NCI-H526 (cell line): ENCODE data around the gene FBXW8.
A peak's percentile ranks its signal among the peaks of the same experiment; 100 is the strongest.

Experiments
- DNase-seq, 2 experiments: peaks; one replicate each; lab custom pipeline; 2025; lab: John Stamatoyannopoulos, UW

FBXW8 gene

DNA sequence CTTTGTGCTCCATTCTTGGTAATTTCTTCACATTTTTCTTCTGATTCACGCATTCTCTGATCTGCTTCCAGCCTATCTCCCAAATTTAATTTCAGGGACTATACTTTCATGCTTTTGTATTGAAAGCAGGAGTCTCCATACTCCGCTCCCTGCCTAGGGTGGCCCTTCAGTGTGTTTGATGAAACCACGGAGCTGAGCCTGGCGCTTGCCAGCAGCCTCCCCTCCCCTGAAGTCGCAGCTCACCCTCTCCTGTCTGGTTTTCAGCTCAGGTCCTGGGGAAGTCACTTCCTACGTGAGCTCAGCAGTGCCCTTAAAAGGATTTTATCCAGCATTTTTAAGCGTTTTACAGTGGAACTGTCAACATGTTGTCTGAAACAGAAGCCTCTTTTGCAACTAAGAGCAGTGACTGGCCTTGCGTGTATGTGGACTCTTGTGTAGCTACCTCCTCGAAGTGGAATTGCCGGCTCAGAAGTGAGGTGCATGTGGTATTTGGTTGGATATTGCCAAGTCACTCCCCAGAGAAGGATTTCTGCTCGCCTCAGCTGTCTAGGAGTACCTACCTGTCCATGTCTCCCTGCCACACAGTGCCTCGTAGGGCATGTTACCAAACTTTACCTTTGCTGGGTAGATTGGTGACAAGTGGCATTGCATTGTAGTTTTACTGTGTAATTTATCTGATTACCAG is 109.9 kb downstream of the FBXW8 start:
- no peak for DNase-seq

DNA sequence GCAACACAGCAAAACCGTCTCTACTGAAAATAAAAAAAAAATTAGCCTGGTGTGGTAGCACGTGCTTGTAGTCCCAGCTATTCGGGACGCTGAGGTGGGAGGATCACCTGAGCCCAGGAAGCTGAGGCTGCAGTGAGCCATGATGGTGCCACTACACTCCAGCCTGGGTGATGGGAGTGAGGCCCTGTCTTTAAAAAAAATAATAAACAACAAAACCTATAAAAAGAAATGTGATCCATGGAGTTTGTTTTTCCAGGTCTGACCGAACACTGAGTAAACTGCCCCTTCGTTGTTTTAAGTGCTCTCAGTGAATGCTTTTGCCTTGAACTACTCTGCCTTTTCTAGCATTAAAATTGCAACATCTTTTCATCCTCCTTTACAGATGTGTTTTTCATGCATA is 111.7 kb downstream of the FBXW8 start:
- DNase-seq = no peak

DNA sequence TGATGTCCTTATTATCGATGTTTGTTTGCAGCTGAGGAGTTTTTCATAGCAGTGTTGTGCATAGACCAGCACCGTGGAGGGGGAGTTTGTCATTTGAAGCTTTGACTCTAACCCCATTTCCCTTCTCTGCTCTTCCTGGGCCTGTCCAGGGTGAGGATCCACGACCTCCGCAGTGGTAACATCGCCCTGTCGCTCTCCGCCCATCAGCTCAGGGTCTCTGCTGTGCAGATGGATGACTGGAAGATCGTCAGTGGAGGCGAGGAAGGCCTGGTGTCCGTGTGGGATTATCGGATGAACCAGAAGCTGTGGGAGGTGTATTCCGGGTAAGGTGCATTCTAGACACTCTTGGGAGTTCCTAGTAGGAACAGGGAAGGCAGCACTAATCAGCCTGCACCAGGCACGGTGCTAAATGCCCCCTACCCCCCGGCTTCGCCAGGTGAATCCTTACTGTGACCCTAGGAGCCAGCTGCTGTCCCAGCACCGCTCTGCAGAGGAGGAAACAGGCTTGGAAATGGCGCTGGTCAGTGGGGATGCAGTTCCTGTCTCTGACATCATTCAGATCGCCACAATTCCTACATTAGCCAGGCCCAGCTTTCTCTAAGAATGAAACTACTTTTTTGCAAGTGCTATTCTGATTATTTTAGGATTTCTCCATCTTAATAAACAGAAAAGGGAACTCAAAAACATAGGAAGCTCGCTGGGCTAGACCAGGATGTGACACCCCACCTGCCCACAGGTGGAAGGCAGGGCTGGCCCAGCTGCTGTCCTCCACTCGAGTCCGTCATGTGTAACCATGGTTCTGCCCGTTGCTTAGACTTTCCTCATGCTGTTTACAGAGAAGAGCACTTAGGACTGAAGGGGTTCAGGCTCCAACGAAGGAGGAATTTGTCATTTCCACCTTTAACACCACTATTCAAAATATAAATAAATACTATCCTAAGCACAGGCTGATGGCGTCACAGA is 113.5 kb downstream of the FBXW8 start:
- DNase-seq = no peak

DNA sequence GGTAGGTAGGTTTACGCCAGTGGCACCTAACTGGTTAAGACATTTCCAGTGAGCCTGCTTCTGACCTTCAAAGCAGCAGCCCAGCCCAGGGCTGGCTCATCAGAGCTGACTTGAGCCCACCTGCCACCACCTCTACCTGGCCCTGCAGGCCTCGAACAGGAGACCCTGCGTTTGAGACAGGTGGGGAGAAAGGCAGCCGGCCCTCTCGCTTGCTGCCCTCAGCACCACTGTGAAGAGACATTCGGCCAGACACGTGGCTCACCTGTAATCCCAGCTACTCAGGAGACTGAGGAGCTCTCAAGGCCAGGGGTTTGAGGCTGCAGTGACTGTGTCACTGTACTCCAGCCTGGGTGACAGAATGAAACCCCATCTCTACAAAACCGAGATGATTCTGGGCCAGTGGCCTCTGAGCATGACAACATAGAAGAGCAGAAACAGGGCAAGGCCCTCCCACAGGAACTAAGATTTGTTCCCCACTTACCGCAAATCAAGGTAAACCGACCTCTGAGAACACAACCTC is 114.3 kb downstream of the FBXW8 start:
- DNase-seq = no peak

DNA sequence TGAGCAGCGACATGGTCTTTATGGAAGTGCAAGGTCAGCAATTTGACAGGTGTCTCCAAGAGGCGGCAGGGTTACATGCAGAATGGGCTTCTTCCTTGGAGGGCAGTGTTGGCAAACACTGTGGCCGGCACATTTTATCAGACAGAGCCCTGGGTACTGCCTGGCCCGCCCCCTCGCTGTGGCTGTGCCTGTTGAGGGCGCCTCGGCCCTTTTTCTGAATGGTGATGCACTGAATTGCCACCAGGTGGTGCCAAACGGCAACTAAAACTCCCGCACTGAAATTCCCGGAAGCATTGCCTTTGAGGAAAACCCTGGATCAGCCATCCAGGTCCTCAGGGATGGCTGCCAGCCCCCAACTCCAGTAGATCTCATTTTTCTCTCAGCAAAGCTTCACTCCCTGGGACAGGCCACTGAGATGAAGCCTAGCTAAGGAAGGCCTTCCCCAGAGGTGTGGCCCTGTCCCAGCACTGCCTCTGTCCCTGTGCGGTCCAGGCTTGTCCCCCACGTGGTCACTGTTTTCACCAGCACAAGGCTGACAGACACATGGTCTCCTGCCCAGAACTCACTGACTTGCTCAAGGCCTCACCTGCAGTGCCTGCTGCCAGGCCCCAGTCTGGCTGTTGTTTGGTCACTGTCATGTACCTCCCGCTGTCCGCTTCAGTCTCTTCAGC is 114.9 kb downstream of the FBXW8 start:
- DNase-seq = peak; percentile 52 to 75

DNA sequence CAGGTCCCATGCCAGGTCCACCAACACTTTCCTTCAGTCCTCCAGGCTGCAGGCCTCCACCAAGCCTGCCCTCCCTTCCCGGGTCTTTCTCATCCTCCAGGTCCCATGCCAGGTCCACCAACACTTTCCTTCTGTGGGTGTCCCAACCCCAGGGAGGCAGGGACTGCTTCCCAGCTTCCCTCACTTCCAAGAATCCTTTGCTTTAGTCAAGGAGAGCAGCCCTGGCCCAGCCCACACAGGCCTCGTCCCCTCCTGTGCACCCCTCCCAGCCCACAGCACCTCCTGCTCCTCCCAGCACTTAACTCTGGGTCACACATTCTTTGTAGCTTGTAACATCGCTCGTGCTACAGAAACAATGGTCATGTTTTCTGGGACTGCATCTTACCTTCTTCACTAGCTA is 115.6 kb downstream of the FBXW8 start:
- no peak for DNase-seq

DNA sequence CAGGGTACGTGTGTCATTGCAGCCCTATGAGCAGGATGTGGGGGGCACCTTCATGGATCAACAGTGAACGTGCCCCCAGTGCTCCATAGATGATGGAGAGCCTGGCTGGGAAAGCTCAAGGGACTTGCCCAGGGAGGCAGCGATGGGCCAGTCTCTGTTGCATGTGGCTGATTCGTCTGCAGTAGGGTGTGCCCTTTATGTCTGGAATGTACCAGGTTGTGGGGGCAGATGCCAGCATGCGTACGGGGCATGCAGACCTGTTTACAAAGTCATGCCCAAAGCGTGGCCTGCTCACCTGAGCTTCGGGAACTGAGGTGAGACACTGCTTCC is 116.1 kb downstream of the FBXW8 start:
- DNase-seq = no peak

DNA sequence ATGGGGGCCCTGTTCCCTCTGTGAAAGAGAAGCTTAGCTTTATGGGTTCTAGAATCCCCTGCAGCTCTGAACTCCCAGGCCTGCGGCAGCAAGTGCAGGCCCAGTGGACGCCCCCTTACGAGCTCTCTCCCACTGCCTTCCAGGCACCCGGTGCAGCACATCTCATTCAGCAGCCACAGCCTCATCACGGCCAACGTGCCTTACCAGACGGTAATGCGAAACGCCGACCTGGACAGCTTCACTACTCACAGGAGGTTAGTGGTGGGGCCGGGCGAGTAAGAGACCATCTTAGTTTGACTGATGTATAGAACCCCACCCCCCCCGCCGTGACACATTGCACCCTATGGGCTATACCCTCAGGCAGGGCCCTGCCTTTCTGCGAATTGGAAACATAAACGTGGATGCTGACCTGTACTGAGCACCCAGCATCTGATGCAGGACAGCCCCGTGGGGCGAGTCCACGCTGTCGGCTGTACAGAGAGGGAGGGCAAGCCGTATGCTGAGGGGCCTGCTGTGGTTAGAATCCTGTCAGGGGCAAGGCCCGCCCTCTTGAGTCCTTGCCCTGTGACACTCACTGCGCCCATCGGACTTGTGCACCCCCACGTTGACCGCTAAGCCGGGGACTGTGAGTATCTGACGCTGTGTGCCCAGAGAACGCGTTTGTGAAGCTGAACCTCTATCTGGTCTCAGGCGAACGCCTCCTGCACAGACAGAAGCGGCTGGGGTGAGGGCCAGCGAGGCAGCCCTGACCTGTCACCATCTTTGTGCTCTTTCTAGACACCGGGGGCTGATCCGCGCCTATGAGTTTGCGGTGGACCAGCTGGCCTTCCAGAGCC is 116.7 kb downstream of the FBXW8 start:
- DNase-seq = no peak

DNA sequence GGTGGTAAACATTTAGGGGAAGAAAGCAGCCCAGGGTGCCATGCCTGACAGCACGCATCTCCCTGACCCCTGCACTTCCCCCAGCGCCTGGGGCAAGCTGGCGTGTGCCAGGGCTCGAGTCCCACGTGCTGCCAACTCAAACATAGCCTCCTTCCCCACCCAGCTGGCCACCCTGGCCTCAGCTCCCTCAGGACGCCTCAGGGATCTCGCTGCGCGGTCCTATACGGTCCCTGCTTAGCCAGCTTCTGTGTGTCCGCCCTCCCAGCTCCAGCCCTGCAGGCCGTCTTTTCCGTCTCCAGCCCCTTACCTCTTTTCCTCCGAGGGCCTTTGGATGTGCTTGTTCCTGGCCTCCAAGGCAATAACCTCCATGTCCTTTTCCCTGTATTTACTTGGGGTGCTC is 117.5 kb downstream of the FBXW8 start:
- no peak for DNase-seq

DNA sequence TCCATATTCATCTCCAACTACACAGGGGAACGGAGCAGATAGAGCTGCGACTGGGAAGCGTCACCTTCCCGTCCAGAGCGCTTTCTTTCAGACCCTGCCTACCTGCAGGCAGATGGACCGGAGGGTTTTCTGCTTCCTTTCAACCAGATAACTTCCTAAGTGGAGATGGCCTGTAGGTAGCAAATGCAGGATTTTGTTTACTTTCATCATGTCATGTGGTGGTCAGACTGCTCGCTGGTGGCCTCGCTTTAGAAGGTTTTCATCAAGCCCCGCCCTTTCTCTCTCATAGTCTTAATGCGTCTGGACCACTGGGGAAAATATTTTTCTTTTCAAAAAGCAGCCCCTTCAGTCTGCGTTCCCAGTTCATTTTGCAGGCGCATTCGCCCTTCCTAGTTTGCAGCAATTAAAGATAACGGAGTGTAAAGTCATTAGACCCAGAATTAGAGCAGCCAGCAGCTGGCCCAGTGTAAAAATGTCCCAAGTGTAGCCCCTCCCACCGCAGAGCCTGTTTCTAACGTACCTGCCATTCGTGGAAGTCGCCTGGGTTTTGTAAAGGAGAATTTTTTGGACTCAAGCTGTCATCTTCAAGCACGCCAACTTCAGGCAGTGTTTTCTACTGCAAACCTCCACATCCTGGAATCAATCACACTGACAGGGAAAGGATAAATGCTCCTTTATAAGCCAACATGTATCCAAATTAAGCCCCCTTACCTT is 119.6 kb downstream of the FBXW8 start:
- no peak for DNase-seq

DNA sequence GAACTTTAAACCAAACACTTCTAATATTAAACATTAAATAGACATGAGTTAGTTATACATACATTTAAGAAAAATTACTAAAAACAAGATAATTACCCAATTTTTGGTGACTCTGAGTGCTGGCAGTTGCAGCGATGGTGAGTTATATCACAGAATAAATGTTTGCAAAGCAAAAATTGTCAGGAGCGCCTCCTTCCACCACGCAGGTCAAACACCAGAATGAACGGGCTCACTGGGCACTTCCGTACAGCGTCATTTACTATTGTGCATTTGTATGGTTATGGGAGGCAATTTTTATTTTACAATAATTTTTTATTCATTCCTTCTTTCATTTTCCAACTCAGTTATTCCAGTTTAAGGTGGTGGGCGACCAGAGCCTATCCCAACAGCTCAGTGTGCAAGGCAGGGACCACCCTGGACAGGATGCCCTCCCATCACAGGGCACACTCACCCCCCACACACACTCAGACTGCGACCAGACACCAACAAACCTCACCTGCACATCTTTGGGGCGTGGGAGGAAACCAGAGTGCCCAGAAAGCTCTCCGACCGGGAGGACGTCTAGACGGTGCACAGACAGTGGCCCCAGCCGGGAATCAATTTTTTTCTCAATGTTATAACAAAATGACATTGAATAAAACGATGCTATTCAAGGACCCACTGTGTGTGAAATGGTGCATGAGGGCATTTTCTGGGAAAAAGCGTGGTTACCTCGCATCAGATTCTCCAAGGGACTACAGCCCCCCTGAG is 121.3 kb downstream of the FBXW8 start:
- DNase-seq = no peak

DNA sequence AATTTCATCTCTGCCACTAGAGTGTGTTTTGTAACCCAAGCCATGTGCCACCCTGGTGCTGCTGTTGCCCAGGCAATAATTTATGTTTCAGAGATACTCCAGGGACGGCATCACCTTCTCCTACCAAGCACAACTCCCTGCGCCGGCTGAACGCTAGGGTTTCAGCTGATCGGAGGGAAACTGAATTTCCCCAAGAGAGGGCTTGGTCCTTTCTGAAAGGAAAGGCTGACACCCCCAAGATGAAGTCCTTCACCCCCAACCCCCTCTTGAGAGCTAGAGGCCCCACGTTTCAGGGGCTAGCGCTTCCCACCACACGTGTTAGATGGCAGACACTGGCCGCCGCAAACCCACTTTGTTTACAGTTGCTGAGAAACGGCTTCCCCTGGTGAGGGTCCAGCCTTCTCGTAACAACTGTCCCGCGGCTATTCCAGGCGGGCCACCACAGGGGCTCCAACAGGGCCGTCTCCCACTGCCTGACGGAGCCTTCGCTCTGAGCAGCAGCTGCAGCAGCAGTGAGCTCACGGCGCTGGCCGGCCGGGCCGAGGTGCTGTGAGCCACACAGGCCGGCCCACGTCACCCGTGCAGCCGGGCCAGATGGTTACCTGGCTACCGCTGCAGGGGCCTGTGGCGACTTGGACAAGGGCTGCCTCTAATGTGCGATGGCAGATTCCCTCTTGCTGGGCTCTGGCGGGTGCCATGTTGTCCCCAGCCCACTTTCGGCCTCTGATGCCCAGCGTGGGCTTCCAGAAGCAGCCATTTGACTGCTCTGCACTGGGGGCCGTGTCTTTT is 122.0 kb downstream of the FBXW8 start:
- peak; percentile 19 to 60 for DNase-seq

DNA sequence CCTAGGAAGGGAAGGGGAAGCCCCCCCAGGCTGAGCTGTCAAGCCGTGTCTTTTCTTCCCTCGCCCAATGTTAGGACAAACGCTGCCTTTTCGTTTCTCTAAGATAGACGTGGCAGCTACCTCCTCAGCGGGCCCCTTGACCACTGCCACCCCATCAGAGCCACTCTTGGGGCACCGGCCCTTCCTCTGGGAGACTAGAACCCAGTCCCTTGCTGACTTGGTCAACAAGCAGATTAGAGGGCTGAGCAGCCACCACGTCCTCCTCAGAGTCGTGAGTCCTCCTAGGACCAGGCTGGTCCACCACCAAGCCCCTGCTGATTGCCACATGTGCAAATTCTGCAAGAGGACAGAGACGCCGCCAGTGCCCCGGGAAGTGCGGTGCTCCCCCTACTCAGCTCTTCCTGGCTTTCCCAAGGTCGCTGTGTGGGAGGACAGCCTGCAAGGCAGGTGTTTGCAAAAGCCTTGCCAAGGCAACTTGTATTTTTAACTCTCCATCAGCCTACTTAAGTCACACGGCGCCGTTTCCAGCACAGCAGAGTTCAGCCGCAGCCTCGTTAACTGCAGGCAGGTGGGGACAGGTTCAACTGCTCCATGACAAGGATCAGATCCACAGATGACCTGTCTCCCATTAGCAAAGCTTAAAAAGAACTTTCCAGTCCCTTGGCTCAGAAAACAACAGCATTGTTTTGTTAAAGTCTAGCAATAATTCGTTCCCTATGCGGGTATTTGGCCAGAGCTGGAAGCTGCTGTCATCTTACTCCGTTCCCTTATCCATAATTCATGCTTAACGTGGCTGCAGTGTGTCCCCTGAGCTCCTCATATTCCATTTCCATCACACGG is 122.9 kb downstream of the FBXW8 start:
- DNase-seq = peak; percentile 40 to 74

DNA sequence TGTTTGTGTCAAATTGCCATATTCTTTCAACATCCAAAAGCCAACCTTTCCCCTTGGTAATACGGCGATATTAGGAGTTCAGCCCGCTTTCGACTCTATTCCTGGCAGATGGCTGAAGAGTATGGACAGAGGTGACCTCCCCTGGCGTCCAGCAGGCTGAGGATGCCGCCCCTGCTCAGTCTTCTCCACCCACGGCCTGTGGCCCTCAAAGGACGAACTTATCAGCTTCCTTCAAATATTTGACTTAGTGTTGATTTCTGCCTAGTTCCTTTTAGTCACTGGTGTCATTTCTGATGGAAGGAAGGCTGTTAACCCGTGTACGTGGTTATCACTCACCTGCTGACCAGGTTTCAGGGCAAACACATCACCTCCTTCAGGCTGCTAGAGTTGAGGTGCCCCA is 123.5 kb downstream of the FBXW8 start:
- DNase-seq = no peak

DNA sequence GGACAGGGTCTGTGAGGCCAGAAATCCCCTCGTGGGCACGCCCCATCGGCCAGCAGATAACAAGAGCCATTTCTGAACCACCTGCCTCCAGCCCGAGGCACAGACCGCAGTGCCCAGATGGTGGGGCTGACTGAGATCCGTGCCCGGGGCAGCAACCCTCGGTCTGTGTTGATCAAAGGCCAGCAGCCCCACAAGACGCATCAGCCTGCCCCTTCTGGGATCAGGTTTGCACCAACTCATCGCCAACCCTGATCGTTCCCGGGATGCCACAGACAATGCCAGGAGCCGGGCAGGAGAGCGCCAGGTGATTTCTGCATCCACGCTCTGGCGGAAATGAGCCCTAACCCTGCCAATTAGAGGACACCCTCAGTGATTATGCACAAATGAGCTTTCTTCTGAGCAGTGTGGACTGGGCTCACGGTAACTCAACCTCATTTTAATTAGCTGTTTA is 124.0 kb downstream of the FBXW8 start:
- peak in 1 of 2 experiments; percentile 48 for DNase-seq

DNA sequence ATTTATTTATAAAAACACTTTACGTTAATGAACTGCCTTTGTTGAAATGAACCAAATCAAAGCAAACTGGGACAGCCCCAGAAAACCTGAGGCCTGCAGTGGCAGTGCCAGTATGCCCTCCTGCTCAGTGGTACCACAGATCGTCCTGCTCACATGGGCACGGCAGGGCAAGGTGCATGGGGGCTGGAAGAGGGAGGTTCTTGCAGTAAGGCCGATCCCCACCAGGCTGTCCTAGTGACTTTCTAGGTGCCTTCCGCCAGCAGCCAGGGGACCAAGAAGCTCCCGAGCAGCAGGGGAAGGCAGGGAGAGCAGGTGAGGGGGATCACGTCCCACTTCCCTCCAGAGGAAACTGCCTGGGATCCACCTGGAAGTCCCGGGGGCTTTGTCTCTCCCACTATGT is 124.5 kb downstream of the FBXW8 start:
- DNase-seq = no peak

DNA sequence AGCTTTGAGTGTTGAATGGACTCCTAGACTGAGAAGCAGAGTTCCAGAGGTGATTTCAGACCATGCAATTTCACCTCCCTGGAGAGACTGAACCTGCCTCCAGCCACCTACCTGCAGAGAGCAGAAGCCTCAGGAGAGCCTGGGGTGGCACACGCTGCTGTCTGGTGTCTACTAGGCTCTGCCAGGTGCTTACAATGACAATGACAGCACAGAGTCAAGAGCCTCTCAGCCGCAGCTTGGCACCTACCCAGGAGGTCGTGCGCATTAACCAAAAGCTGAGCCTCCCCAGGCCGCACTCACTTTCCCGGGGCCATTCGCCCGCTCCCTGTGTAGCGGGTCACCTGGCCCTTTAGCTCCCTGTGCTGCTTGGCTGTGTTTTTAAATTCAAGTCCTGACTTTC is 125.3 kb downstream of the FBXW8 start:
- DNase-seq = no peak

DNA sequence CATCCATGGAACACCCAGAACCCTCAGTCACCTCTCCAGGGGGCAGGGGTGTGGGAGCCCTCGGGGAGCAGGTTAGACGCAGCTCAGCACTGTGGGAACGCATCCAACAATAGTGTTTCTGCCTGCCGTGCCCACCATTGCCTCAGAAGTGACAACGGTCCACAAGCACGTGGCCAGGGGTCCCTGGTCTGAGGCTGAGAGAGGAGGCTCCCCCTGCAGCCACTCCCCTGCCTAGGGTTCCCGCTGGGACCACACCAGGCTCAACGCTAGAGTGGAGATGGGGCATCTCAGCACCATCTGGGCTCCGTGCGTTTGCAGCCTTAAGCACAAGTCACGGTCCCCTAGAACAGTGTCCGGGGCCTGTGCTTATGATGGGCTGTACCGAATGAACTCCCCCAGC is 125.8 kb downstream of the FBXW8 start:
- no peak for DNase-seq
